ENCODE results near the gene C10orf90.

DNA sequence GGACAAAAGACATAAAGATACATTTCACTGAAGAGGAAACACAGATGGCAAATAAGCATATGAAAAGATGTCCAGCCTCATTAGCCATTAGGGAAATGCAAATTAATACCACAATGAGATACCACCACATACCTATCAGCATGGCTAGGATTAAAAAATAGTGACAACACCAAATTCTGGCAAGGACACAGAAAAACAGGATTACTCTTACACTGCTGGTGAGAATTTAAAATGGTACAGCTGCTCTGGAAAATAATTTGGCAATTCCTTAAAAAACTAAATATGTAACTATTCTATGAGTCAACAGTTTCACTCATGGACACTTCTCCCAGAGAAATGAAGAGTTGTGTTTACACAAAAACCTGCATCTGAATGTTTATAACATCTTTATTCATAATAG is 121.1 kb downstream of the C10orf90 start:
- TF ChIP-seq, protein P1, sequence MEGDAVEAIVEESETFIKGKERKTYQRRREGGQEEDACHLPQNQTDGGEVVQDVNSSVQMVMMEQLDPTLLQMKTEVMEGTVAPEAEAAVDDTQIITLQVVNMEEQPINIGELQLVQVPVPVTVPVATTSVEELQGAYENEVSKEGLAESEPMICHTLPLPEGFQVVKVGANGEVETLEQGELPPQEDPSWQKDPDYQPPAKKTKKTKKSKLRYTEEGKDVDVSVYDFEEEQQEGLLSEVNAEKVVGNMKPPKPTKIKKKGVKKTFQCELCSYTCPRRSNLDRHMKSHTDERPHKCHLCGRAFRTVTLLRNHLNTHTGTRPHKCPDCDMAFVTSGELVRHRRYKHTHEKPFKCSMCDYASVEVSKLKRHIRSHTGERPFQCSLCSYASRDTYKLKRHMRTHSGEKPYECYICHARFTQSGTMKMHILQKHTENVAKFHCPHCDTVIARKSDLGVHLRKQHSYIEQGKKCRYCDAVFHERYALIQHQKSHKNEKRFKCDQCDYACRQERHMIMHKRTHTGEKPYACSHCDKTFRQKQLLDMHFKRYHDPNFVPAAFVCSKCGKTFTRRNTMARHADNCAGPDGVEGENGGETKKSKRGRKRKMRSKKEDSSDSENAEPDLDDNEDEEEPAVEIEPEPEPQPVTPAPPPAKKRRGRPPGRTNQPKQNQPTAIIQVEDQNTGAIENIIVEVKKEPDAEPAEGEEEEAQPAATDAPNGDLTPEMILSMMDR (IDR thresholded peaks at IDR 0.05), result no peak
- TF ChIP-seq POLR2A (IDR thresholded peaks at IDR 0.05) (no peak), EP300 (IDR thresholded peaks at IDR 0.05) (no peak)
